Heart right ventricle (tissue), 16 donors: ENCODE data around the gene DOCK2. TPM values are rescaled to one million over a fixed set of nuclear protein-coding genes. Genes with fewer than 3 reads are reported as not detected.
"Not testable (repeated sequence)": the region's sequence is repeated elsewhere in the genome, so short reads cannot be mapped to it uniquely, and the experiment has no call there.

Experiments
- ATAC-seq, 8 donors: fragments of 200-7000 bp; cut with Tn5 transposase; one replicate each; pipeline ENCODE4 v1.9.1; 2020; ENCODE audit warnings: mild to moderate bottlenecking in 8 of 8, moderate library complexity in 8 of 8, moderate number of reproducible peaks in 1 of 8
- DNase-seq, 2 donors: peaks; one replicate each; pipeline ENCODE4 v3.0.0-alpha.2; 2020
- H3K27ac ChIP-seq, 10 donors: fragments of 200-600 bp; sonication (generic) in 2 of 10; one replicate each; pipeline versions ENCODE4 v1.5.0 to v1.8.0; 2020 to 2022; ENCODE audit warnings: mild to moderate bottlenecking in 3 of 10
- H3K27me3 ChIP-seq, 7 donors: fragments of 200-600 bp; one replicate each; pipeline ENCODE4 v1.8.0; 2021 to 2022; ENCODE audit warnings: mild to moderate bottlenecking in 2 of 7
- H3K36me3 ChIP-seq, 9 donors: fragments of 200-600 bp; sonication (generic) in 1 of 9; one replicate each; pipeline versions ENCODE4 v1.5.0 to v1.8.0; 2020 to 2022; ENCODE audit warnings: mild to moderate bottlenecking in 2 of 9
- H3K4me1 ChIP-seq, 9 donors: fragments of 200-600 bp; sonication (generic) in 1 of 9; one replicate each; pipeline versions ENCODE4 v1.5.0 to v1.8.0; 2020 to 2022; ENCODE audit warnings: mild to moderate bottlenecking in 4 of 9
- H3K4me3 ChIP-seq, 10 donors: fragments of 200-600 bp; sonication (generic) in 2 of 10; one replicate each; pipeline versions ENCODE4 v1.5.0 to v1.8.0; 2020 to 2022; ENCODE audit warnings: mild to moderate bottlenecking in 7 of 10, moderate library complexity in 2 of 10
- H3K9me3 ChIP-seq, 11 donors: fragments of 200-600 bp in 10 of 11; sonication (generic) in 2 of 11; one replicate each; pipeline versions ENCODE4 v1.5.0 to v1.8.0; 2013 to 2022; ENCODE audit warnings: mild to moderate bottlenecking in 2 of 11, control low read depth in 1 of 11, moderate library complexity in 1 of 11
- CTCF ChIP-seq, 9 donors: fragments of 200-600 bp; sonication (generic) in 2 of 9; IDR thresholded peaks; one replicate each; pipeline versions ENCODE4 v1.5.0 to v1.8.0; 2021 to 2022; ENCODE audit warnings: antibody characterized with exemption in 9 of 9, mild to moderate bottlenecking in 5 of 9, moderate library complexity in 1 of 9
- WGBS, 2 donors: extraction: QIAGEN DNeasy Blood & Tissue Kit; methylation state at CpG; one replicate each; pipeline ENCODE4 v1.1.7; 2013; ENCODE audit warnings: inconsistent platforms in 1 of 2; 5-methylcytosine and 5-hydroxymethylcytosine counted together
- intact Hi-C, 10 donors: fragments of 100-400 bp; cut with DNase I; formaldehyde crosslinking; loops; one replicate each; pipeline versions ENCODE4 v1.11.1 to v1.14.2; 2022
- polyA plus RNA-seq, 2 donors: library from polyadenylated mRNA; stranded (reverse); fragments of 200-250 nt; gene quantifications; one replicate each; pipeline ENCODE4 v1.2.3, GENCODE V29; 2013
- total RNA-seq, 10 donors: library from RNA; stranded (reverse); fragmentation: NEBNext Ultra II Directional in 3 of 10; extraction: Animal tissue kit (Norgen Biotek cat#: 25700) in 3 of 10; gene quantifications; one replicate each; pipeline versions ENCODE4 v1.2.1 to v1.2.4, GENCODE V29; 2021 to 2023
- donor health status: Arrhythmogenic right ventricular cardiomyopathy.
- donor health status: ischemic (EF 13 %, LVEDD 7.1; RV severe dilation, severe dysfunction).
- donor health status: healthy with polysubstance abuse.
- donor health status: DM: no; HTN: yes; CAD: no.
- donor health status: DM: no; HTN: no; CAD: no.
- donor health status: ischemic (EF 25% LVEDD 6.9; RV normal size, moderate dysfunction).
- donor health status: ischemic (EF 25% LVEDD 5.7; RV mildly dilated, moderate dysfunction).
- donor health status: healthy.
- donor health status: DM: yes; HTN: yes; CAD: no.
- donor health status: Ischemic cardiomyopathy.
- donor health status: ischemic (EF 35%, LVEDD 5.7; RV mildly dilated, moderate dysfunction).
- donor health status: nonischemic (EF 11% LVEDD 7.7; RV severe dilation, severe dysfunction).
- donor health status: DM: yes; HTN: yes; CAD: no.
- donor health status: PGD.
- donor health status: ischemic (EF 29% LVEDD 5.4; RV normal size, mild dysfunction).
- donor health status: nonischemic (EF 23%, LVEDD 6.1; RV moderate dilation, normal function).

DOCK2 gene
- total and polyA plus RNA-seq, 12 donors: 1.2 to 24.6 (median 4.2) TPM

- Histone ChIP-seq H3K9me3 (no peaks in the 10 kb centered on the region), H3K4me3 (no peak overlapping the region), H3K27me3 (peaks cover 0 to 15% (median 6%) of the 10 kb centered on the region in 7 donors), H3K36me3 (peaks cover 0 to 7% (median 0%) of the 10 kb centered on the region in 9 donors), H3K4me1 (peaks cover 0 to 16% (median 0%) of the 10 kb centered on the region in 9 donors), H3K27ac (no peak overlapping the region)
- DNase-seq (no peak), ATAC-seq (no peak)
- TF ChIP-seq CTCF (IDR thresholded peaks at IDR 0.05): no peak
- 88 to 90% methylated on average over 5 of the region's 5 CpGs for WGBS, 2 donors
- intact Hi-C loops: no loop called here
Observed at GRCh38 chr5:169946743-169947295, 309.7 kb downstream of the DOCK2 start.

GRCh38 chr5:169950333-169950732, 313.3 kb downstream of the DOCK2 start:
- 88 to 89% methylated on average over 2 of the region's 2 CpGs for WGBS, 2 donors
- peaks cover 0 to 7% (median 0%) of the 10 kb centered on the region in 9 donors for H3K36me3 ChIP-seq
- DNase-seq: no peak
- no peak overlapping the region for H3K27ac ChIP-seq
- no peak overlapping the region for H3K4me3 ChIP-seq
- H3K9me3 ChIP-seq: no peaks in the 10 kb centered on the region
- TF ChIP-seq CTCF (IDR thresholded peaks at IDR 0.05): no peak
- peaks cover 0 to 13% (median 0%) of the 10 kb centered on the region in 9 donors for H3K4me1 ChIP-seq
- intact Hi-C loops: no loop called here
- H3K27me3 ChIP-seq: peaks cover 0 to 30% (median 15%) of the 10 kb centered on the region in 7 donors
- no peak for ATAC-seq

GRCh38 chr5:169953196-169953595, 316.1 kb downstream of the DOCK2 start:
- intact Hi-C loops, H3K27ac ChIP-seq, H3K9me3 ChIP-seq, H3K4me1 ChIP-seq, ATAC-seq, H3K36me3 ChIP-seq, DNase-seq, H3K4me3 ChIP-seq: not testable (repeated sequence)
- peaks cover 0 to 32% (median 15%) of the 10 kb centered on the region in 7 donors for H3K27me3 ChIP-seq
- WGBS, 2 donors: 81 to 86% methylated on average over 4 of the region's 4 CpGs

- Histone ChIP-seq H3K9me3 (no peaks in the 10 kb centered on the region), H3K4me1 (peaks cover 0 to 4% (median 0%) of the 10 kb centered on the region in 9 donors), H3K36me3 (no peaks in the 10 kb centered on the region), H3K27ac (no peak overlapping the region), H3K27me3 (peaks cover 0 to 34% (median 15%) of the 10 kb centered on the region in 7 donors), H3K4me3 (no peak overlapping the region)
- ATAC-seq (no peak), DNase-seq (no peak)
- WGBS, 2 donors: 79 to 84% methylated on average over 6 of the region's 6 CpGs
- intact Hi-C loops: no loop called here
- no peak for TF ChIP-seq CTCF (IDR thresholded peaks at IDR 0.05)
Observed at GRCh38 chr5:169954786-169955185, 317.7 kb downstream of the DOCK2 start.

GRCh38 chr5:169956126-169956525, 319.1 kb downstream of the DOCK2 start:
- ATAC-seq (no peak), DNase-seq (no peak)
- H3K27ac ChIP-seq: no peak overlapping the region
- H3K4me1 ChIP-seq: peaks cover 0 to 4% (median 0%) of the 10 kb centered on the region in 9 donors
- peaks cover 0 to 28% (median 12%) of the 10 kb centered on the region in 7 donors for H3K27me3 ChIP-seq
- no peak overlapping the region for H3K4me3 ChIP-seq
- WGBS, 2 donors: 65 to 69% methylated on average over 3 of the region's 3 CpGs
- H3K36me3 ChIP-seq: no peaks in the 10 kb centered on the region
- no peaks in the 10 kb centered on the region for H3K9me3 ChIP-seq
- intact Hi-C loops: no loop called here
- no peak for TF ChIP-seq CTCF (IDR thresholded peaks at IDR 0.05)
